ENCODE data around the gene ZBTB38.

DNA sequence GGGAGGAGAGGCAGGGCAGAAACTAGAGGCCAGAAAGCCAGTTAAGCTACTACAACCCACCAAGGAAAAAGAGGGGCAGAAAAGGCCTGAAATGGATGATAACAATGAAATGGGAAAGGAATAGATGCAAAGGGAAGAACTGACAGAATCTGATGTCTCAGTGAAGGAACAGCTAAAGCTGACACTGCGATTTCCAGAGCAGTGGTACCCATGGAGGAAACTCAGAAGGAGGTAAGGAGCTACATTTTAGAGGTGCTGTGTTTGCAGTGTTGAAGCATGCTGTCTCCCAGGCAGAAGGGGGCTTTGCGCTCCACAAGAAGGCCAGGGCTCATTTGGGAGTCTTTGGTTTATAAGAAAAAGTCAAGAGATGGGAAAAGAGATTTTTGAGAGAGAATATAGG is 38.0 kb downstream of the ZBTB38 start:
- TF ChIP-seq, protein P1, sequence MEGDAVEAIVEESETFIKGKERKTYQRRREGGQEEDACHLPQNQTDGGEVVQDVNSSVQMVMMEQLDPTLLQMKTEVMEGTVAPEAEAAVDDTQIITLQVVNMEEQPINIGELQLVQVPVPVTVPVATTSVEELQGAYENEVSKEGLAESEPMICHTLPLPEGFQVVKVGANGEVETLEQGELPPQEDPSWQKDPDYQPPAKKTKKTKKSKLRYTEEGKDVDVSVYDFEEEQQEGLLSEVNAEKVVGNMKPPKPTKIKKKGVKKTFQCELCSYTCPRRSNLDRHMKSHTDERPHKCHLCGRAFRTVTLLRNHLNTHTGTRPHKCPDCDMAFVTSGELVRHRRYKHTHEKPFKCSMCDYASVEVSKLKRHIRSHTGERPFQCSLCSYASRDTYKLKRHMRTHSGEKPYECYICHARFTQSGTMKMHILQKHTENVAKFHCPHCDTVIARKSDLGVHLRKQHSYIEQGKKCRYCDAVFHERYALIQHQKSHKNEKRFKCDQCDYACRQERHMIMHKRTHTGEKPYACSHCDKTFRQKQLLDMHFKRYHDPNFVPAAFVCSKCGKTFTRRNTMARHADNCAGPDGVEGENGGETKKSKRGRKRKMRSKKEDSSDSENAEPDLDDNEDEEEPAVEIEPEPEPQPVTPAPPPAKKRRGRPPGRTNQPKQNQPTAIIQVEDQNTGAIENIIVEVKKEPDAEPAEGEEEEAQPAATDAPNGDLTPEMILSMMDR (IDR thresholded peaks at IDR 0.05): no peak
- no peak for TF ChIP-seq EZH2 (IDR thresholded peaks at IDR 0.05)
